Astrocyte (in vitro differentiated cells and primary cell): ENCODE measurements around the gene KLRC3.

Experiments
- EZH2 ChIP-seq: IDR thresholded peaks from 2 replicates; pipeline ENCODE4 v1.6.1; 2012; ENCODE audit warnings: mild to moderate bottlenecking, low read length, inconsistent platforms; ENCODE audit not compliant: insufficient read depth
- TF ChIP-seq, protein P1 (sequence below): IDR thresholded peaks from 2 replicates; pipeline ENCODE4 v1.5.1; 2011; ENCODE audit warnings: low read depth, mild to moderate bottlenecking, inconsistent platforms, low read length, moderate library complexity; ENCODE audit not compliant: insufficient read depth

GRCh38 chr12:10454531-10454930 lies 34.1 kb upstream of the KLRC3 start:
- TF ChIP-seq, protein P1, sequence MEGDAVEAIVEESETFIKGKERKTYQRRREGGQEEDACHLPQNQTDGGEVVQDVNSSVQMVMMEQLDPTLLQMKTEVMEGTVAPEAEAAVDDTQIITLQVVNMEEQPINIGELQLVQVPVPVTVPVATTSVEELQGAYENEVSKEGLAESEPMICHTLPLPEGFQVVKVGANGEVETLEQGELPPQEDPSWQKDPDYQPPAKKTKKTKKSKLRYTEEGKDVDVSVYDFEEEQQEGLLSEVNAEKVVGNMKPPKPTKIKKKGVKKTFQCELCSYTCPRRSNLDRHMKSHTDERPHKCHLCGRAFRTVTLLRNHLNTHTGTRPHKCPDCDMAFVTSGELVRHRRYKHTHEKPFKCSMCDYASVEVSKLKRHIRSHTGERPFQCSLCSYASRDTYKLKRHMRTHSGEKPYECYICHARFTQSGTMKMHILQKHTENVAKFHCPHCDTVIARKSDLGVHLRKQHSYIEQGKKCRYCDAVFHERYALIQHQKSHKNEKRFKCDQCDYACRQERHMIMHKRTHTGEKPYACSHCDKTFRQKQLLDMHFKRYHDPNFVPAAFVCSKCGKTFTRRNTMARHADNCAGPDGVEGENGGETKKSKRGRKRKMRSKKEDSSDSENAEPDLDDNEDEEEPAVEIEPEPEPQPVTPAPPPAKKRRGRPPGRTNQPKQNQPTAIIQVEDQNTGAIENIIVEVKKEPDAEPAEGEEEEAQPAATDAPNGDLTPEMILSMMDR: no peak
- no peak for TF ChIP-seq EZH2
